ENCODE data around the gene PAGE5.

PAGE5 gene

DNA sequence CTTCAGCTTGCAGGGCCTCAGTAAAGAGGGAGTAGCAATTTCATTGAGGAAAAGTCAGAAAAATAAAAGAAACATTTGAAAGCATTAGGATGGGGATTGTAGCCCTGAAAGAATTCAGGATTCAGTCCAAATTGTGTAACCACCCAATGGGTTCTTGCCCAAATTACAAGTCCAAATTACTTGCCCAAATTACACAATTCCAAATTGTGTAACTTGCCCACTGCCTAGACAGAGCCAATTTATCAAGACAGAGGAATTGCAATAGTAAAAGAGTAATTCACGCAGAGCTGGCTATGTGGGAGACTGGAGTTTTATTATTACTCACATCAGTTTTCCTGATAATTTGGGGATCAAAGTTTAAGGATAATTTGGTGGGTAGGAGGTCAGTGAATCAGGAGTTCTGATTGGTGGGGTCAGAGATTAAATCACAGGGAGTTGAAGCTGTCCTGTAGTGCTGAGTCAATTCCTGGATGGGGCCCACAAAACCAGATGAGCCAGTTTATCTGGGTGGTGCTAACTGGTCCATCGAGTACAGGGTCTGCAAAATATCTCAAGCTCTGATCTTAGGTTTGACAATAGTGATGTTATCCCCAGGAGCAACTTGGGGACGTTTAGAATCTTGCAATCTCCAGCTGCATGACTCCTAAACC is 18.1 kb upstream of the PAGE5 start:
- H3F3A ChIP-seq (ENCODE audit: low read depth): no peaks in the 10 kb centered on the region
- H3K9ac ChIP-seq (ENCODE audit: low read depth, low read length, poor library complexity, severe bottlenecking): no peak overlapping the region
- H3K36me3 ChIP-seq (ENCODE audit: insufficient read depth, low read length): no peaks in the 10 kb centered on the region
- H2AFZ ChIP-seq (ENCODE audit: low read length): no peak overlapping the region
- H3K79me2 ChIP-seq (ENCODE audit: insufficient read depth, low read length): no peaks in the 10 kb centered on the region
- TF ChIP-seq, protein P1, sequence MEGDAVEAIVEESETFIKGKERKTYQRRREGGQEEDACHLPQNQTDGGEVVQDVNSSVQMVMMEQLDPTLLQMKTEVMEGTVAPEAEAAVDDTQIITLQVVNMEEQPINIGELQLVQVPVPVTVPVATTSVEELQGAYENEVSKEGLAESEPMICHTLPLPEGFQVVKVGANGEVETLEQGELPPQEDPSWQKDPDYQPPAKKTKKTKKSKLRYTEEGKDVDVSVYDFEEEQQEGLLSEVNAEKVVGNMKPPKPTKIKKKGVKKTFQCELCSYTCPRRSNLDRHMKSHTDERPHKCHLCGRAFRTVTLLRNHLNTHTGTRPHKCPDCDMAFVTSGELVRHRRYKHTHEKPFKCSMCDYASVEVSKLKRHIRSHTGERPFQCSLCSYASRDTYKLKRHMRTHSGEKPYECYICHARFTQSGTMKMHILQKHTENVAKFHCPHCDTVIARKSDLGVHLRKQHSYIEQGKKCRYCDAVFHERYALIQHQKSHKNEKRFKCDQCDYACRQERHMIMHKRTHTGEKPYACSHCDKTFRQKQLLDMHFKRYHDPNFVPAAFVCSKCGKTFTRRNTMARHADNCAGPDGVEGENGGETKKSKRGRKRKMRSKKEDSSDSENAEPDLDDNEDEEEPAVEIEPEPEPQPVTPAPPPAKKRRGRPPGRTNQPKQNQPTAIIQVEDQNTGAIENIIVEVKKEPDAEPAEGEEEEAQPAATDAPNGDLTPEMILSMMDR (conservative IDR thresholded peaks at IDR 0.05; ENCODE audit: low read length): no peak
- no peak for TF ChIP-seq EZH2phosphoT487 (IDR thresholded peaks at IDR 0.05; ENCODE audit: borderline replicate concordance)
- H3K4me1 ChIP-seq (ENCODE audit: insufficient read depth, low read length, poor library complexity, severe bottlenecking): no peaks in the 10 kb centered on the region
- no peak overlapping the region for H3K4me2 ChIP-seq (ENCODE audit: low read depth, low read length, poor library complexity, severe bottlenecking)
- no peaks in the 10 kb centered on the region for H3K9me3 ChIP-seq (ENCODE audit: insufficient read depth, low read depth, low read length)
- no peaks in the 10 kb centered on the region for H4K20me1 ChIP-seq (ENCODE audit: insufficient read depth, low read length, poor library complexity, severe bottlenecking)
- H3K27me3 ChIP-seq (ENCODE audit: insufficient read depth, low read length, poor library complexity, severe bottlenecking): no peaks in the 10 kb centered on the region
- H3K4me3 ChIP-seq (ENCODE audit: low read length, poor library complexity, severe bottlenecking): no peak overlapping the region
- no peaks in the 10 kb centered on the region for H3K9me2 ChIP-seq (replicated peaks; ENCODE audit: low read depth, low read length)

DNA sequence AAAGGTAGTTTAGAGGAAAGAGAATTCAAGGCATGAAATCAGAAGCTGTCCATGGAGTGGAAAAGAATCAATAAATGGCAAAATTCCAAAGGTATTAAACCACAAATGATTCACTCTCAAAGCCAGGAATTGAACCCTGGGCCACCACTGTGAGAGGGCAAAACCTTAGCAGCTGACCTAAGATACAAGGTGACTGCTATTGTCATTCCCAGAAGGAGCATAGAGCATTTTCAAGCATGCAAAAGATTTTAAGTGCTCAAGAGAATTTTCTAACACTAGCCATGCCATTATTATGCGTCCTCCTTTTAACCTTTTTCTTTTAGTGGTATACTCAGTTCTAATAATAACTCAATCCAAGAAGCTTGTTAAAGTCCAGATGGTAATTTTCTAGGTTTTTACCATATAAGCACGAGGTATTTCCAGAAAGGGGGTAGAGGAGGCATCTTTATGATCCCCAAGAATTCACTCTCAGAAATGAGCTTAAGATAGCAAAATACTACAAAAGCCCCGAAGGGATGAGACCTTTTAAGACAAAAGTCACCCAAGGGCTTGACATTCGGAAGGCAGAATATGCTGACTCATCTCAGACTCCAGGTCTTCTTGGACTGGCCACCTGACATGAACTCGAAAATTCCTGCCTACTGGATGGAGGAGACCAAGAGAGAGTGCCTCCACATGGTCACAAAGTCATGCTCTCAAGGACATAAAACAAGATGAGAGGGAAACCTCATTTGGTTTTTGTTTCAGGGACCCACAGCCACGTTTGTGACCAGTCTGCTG is 13.8 kb upstream of the PAGE5 start:
- no peaks in the 10 kb centered on the region for H3K9me3 ChIP-seq (ENCODE audit: insufficient read depth, low read depth, low read length)
- no peaks in the 10 kb centered on the region for H3K79me2 ChIP-seq (ENCODE audit: insufficient read depth, low read length)
- H3K4me3 ChIP-seq (ENCODE audit: low read length, poor library complexity, severe bottlenecking): no peak overlapping the region
- H3K27me3 ChIP-seq (ENCODE audit: insufficient read depth, low read length, poor library complexity, severe bottlenecking): no peaks in the 10 kb centered on the region
- H3K9ac ChIP-seq (ENCODE audit: low read depth, low read length, poor library complexity, severe bottlenecking): no peak overlapping the region
- no peak overlapping the region for H2AFZ ChIP-seq (ENCODE audit: low read length)
- TF ChIP-seq, protein P1 (conservative IDR thresholded peaks at IDR 0.05; ENCODE audit: low read length): no peak
- TF ChIP-seq EZH2phosphoT487 (IDR thresholded peaks at IDR 0.05; ENCODE audit: borderline replicate concordance): no peak
- H3K9me2 ChIP-seq (replicated peaks; ENCODE audit: low read depth, low read length): no peaks in the 10 kb centered on the region
- no peak overlapping the region for H3K4me2 ChIP-seq (ENCODE audit: low read depth, low read length, poor library complexity, severe bottlenecking)
- H4K20me1 ChIP-seq (ENCODE audit: insufficient read depth, low read length, poor library complexity, severe bottlenecking): no peaks in the 10 kb centered on the region
- no peaks in the 10 kb centered on the region for H3F3A ChIP-seq (ENCODE audit: low read depth)
- H3K4me1 ChIP-seq (ENCODE audit: insufficient read depth, low read length, poor library complexity, severe bottlenecking): no peaks in the 10 kb centered on the region
- no peaks in the 10 kb centered on the region for H3K36me3 ChIP-seq (ENCODE audit: insufficient read depth, low read length)

DNA sequence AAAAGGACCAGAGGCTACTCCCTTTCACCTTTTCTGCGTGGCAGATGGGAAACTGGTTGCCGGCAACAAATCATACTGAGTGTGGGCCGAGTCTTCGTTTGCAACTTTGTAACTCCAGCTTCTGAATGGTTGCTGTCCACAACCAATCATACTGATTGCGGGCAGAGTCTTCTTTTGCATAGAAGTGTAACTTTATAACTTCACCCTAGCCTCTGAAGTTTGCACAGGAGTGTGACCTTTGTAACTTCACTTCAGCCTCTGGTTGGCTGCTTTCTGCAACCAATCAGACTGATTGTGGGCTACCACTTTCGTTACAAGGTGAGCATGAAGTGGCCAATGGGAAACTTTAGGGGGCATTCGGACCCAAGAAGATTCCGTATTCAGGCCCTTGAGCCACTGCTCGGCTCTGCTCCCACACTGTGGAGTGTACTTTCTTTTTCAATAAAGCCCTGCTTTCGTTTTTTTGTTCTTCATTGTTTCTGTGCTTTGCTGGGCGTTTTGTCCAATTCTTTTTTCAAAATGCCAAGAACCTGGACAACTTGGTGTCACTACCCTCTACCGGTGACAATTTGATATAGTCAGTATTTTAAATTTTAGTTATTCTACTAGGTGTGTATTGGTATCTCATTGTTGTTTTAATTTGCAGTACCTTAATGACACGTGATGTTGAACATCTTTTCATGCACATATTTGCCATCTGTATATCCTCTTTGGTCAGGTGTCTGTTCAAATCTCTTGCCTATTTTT is 9.0 kb upstream of the PAGE5 start:
- TF ChIP-seq, protein P1 (conservative IDR thresholded peaks at IDR 0.05; ENCODE audit: low read length): no peak
- no peak for TF ChIP-seq EZH2phosphoT487 (IDR thresholded peaks at IDR 0.05; ENCODE audit: borderline replicate concordance)
- Histone ChIP-seq H3K4me3 (ENCODE audit: low read length, poor library complexity, severe bottlenecking) (no peak overlapping the region), H3K9ac (ENCODE audit: low read depth, low read length, poor library complexity, severe bottlenecking) (no peak overlapping the region), H3K79me2 (ENCODE audit: insufficient read depth, low read length) (no peaks in the 10 kb centered on the region), H3K27me3 (ENCODE audit: insufficient read depth, low read length, poor library complexity, severe bottlenecking) (no peaks in the 10 kb centered on the region), H3K9me2 (replicated peaks; ENCODE audit: low read depth, low read length) (no peaks in the 10 kb centered on the region), H4K20me1 (ENCODE audit: insufficient read depth, low read length, poor library complexity, severe bottlenecking) (no peaks in the 10 kb centered on the region), H3F3A (ENCODE audit: low read depth) (no peaks in the 10 kb centered on the region), H3K9me3 (ENCODE audit: insufficient read depth, low read depth, low read length) (no peaks in the 10 kb centered on the region), H3K4me2 (ENCODE audit: low read depth, low read length, poor library complexity, severe bottlenecking) (no peak overlapping the region), H2AFZ (ENCODE audit: low read length) (no peak overlapping the region), H3K4me1 (ENCODE audit: insufficient read depth, low read length, poor library complexity, severe bottlenecking) (no peaks in the 10 kb centered on the region), H3K36me3 (ENCODE audit: insufficient read depth, low read length) (no peaks in the 10 kb centered on the region)
